Smooth muscle cell (in vitro differentiated cells): ENCODE data around the gene MCC. TPM values are rescaled to one million over a fixed set of nuclear protein-coding genes. Genes with fewer than 3 reads are reported as not detected.

ENCODE experiments used
- DNase-seq: peaks from one replicate; lab custom pipeline; 2025; ENCODE audit not compliant: unreplicated experiment; lab: John Stamatoyannopoulos, UW
- H2AFZ ChIP-seq: fragments of 200-600 bp; sonication (generic); 2 replicates; pipeline ENCODE4 v1.6.0; 2016; ENCODE audit warnings: antibody characterized with exemption, low read depth, mild to moderate bottlenecking
- H3F3A ChIP-seq: fragments of 200-600 bp; sonication (generic); 2 replicates; pipeline ENCODE4 v1.6.0; 2017; ENCODE audit warnings: antibody characterized with exemption, low read depth
- H3K27ac ChIP-seq: fragments of 200-600 bp; sonication (generic); 2 replicates; pipeline ENCODE4 v1.5.1; 2016; ENCODE audit warnings: low read depth, mild to moderate bottlenecking
- H3K27me3 ChIP-seq: fragments of 200-600 bp; sonication (generic); 2 replicates; pipeline ENCODE4 v1.6.1; 2016; ENCODE audit warnings: low read depth, mild to moderate bottlenecking
- H3K36me3 ChIP-seq: fragments of 200-600 bp; sonication (generic); 2 replicates; pipeline ENCODE4 v1.5.1; 2016; ENCODE audit warnings: low read depth
- H3K4me1 ChIP-seq: fragments of 200-600 bp; sonication (generic); 2 replicates; pipeline ENCODE4 v1.5.1; 2016; ENCODE audit warnings: low read depth
- H3K4me2 ChIP-seq: fragments of 200-600 bp; sonication (generic); 2 replicates; pipeline ENCODE4 v1.6.0; 2016; ENCODE audit warnings: mild to moderate bottlenecking
- H3K4me3 ChIP-seq: fragments of 200-600 bp; sonication (generic); 2 replicates; pipeline ENCODE4 v1.5.1; 2016; ENCODE audit warnings: mild to moderate bottlenecking
- H3K79me2 ChIP-seq: fragments of 200-600 bp; sonication (generic); 2 replicates; pipeline ENCODE4 v1.6.0; 2016; ENCODE audit warnings: low read depth, mild to moderate bottlenecking
- H3K9ac ChIP-seq: fragments of 200-600 bp; sonication (generic); 2 replicates; pipeline ENCODE4 v1.6.0; 2016; ENCODE audit warnings: low read depth
- H3K9me3 ChIP-seq: fragments of 200-600 bp; sonication (generic); replicated peaks from 2 replicates; pipeline ENCODE4 v1.5.1; 2016; ENCODE audit warnings: low read depth
- H4K20me1 ChIP-seq: fragments of 200-600 bp; sonication (generic); 2 replicates; pipeline ENCODE4 v1.6.0; 2016; ENCODE audit warnings: low read depth
- CTCF ChIP-seq: fragments of 200-600 bp; sonication (generic); IDR thresholded peaks from 2 replicates; pipeline ENCODE4 v1.5.1; 2017; ENCODE audit warnings: borderline replicate concordance, mild to moderate bottlenecking, antibody characterized with exemption; ENCODE audit not compliant: insufficient read depth, poor library complexity, severe bottlenecking
- WGBS: methylation state at CpG from one replicate; pipeline ENCODE4 v1.1.7; 2016; ENCODE audit warnings: low lambda C conversion rate; 5-methylcytosine and 5-hydroxymethylcytosine counted together
- polyA plus RNA-seq: library from polyadenylated mRNA; unstranded; fragments of >200 nt; fragmentation: Nextera tagmentation; extraction: Ambion mirVana; gene quantifications from 2 replicates; pipeline ENCODE4 v1.2.1, GENCODE V29; 2016
- total RNA-seq: library from RNA; depleted of rRNA; stranded (reverse); fragments of >200 nt; gene quantifications from 2 replicates; pipeline ENCODE4 v1.2.3, GENCODE V29; 2014

Gene MCC
- total and polyA plus RNA-seq, 2 experiments from 2014 or later = 5.8 to 19.2 TPM

GRCh38 chr5:113513384-113514288 lies 25.4 kb upstream of the MCC start, which contains the start of gene YTHDC2:
TSS of gene YTHDC2 (plus strand) at chr5:113513694. CDS start at chr5:113513896, 202 bp downstream.
- Histone ChIP-seq H3K4me2 (peak within 1 kb of the TSS; percentile 86), H3F3A (no peaks in the 10 kb centered on the region), H2AFZ (peak within 1 kb of the TSS; percentile 90), H3K27ac (peak within 1 kb of the TSS; percentile 79), H3K27me3 (no peaks in the 10 kb centered on the region), H3K36me3 (no peaks in the 10 kb centered on the region), H3K4me1 (peaks cover 10% of the 10 kb centered on the region), H3K9me3 (no peaks in the 10 kb centered on the region), H3K79me2 (peaks cover 33% of the 10 kb centered on the region), H3K9ac (peak within 1 kb of the TSS; percentile 95), H3K4me3 (peak within 1 kb of the TSS; percentile 69), H4K20me1 (no peaks in the 10 kb centered on the region)
- peak; percentile 62 for DNase-seq
- TF ChIP-seq CTCF = no peak
- WGBS = 2% methylated on average over 66 of the region's 72 CpGs

GRCh38 chr5:113512341-113512740 lies 24.1 kb upstream of the MCC start:
- TF ChIP-seq CTCF = no peak
- no peaks in the 10 kb centered on the region for H3K27me3 ChIP-seq
- no peaks in the 10 kb centered on the region for H4K20me1 ChIP-seq
- H3K79me2 ChIP-seq = peaks cover 28% of the 10 kb centered on the region
- no peak overlapping the region for H3K27ac ChIP-seq
- no peaks in the 10 kb centered on the region for H3F3A ChIP-seq
- H2AFZ ChIP-seq = no peak overlapping the region
- no peaks in the 10 kb centered on the region for H3K9me3 ChIP-seq
- H3K4me2 ChIP-seq = no peak overlapping the region
- WGBS = 93% methylated on average over 3 of the region's 3 CpGs
- no peaks in the 10 kb centered on the region for H3K36me3 ChIP-seq
- no peak overlapping the region for H3K4me3 ChIP-seq
- no peak for DNase-seq
- H3K9ac ChIP-seq = no peak overlapping the region
- H3K4me1 ChIP-seq = peaks cover 10% of the 10 kb centered on the region

DNA sequence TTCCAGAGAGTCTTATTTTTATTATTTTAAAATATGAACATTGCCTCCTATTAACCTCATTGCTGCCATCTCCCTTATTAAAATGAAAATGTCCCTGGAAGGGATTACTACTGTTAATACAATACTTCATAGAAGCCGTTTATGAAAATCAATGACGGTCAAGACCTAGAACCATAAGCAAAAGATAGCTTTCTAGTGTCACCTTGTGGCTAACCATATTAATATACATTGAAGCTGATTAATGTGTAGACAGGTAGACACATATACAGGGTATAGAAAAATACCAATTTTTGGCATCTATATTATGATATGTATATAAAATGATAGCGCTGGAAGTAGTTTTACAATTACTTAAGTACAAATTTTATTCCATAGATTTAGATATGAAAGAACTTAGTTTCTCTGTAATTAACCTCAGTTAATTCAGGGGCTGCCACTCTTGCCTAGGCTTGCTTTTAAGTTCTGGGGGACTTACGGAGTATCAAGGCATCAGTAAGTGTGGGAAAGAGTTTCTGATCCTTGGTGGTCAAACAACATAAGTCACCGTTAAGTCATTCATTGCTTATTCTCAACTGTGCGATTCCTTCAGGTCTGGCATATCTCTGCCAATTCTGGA lies 22.7 kb upstream of the MCC start:
- no peaks in the 10 kb centered on the region for H3K27me3 ChIP-seq
- no peak for DNase-seq

More for the DNA sequence above, 22.7 kb upstream of the MCC start:
- H3K79me2 ChIP-seq = peaks cover 14% of the 10 kb centered on the region
- H4K20me1 ChIP-seq = no peaks in the 10 kb centered on the region
- no peak overlapping the region for H3K4me2 ChIP-seq
- no peaks in the 10 kb centered on the region for H3K9me3 ChIP-seq
- peaks cover 8% of the 10 kb centered on the region for H3K4me1 ChIP-seq
- no peaks in the 10 kb centered on the region for H3F3A ChIP-seq
- no peak overlapping the region for H2AFZ ChIP-seq
- no peaks in the 10 kb centered on the region for H3K36me3 ChIP-seq
- 72% methylated on average over 6 of the region's 6 CpGs for WGBS
- no peak overlapping the region for H3K4me3 ChIP-seq
- no peak overlapping the region for H3K9ac ChIP-seq
- peak; percentile 56 for TF ChIP-seq CTCF
- no peak overlapping the region for H3K27ac ChIP-seq
